Measurements from ENCODE around the gene PSMD13.
"Not testable (repeated sequence)": the region's sequence is repeated elsewhere in the genome, so short reads cannot be mapped to it uniquely, and the experiment has no call there.

Gene PSMD13

DNA sequence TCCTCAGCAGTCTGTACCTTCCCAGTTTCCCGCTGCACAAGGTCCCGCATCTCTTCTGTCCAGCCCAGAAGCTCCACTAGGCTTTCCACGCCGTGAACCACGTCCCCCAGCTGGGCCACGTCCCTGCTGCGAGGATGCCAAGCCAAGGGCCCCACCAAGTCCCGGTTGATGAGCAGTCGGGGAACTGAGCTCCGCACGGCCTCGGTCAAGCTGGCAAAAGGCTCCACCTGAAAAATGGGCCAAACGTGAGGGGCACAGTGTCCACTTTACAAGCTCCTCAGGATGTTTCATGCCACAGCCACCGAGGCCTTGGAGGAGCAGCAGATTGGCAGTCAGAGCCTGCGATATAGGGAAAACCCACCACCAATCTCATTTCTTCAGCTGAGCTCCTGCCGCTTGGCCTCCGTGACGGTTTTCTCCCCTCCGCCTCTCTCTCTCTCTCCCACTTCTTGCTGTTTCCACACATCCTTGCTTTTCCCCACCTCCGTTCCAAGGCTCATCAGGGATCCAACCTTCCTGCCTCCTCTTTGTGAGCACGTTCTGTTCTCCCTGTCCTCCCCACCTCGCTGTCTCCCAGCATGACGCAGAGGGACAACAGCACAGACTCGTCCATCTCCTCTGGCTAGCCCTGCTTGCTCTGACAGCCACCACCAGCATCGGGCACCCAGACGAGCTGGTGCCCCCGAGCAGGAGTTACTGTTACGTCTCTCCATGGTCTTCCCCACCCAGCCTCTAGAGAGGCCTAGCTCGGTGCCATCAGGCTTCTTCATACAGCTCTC lies 17.8 kb upstream of the PSMD13 start:
- TF ChIP-seq CTCF (conservative IDR thresholded peaks at IDR 0.05): no peak
- no peak overlapping the region for H3K27ac ChIP-seq

GRCh38 chr11:220641-221215 lies 16.0 kb upstream of the PSMD13 start:
- H3K27ac ChIP-seq: not testable (repeated sequence)

GRCh38 chr11:221539-221938 lies 15.2 kb upstream of the PSMD13 start:
- no peak overlapping the region for H3K27ac ChIP-seq

GRCh38 chr11:221998-222789 lies 14.6 kb upstream of the PSMD13 start:
- H3K27ac ChIP-seq: no peak overlapping the region
- TF ChIP-seq CTCF (conservative IDR thresholded peaks at IDR 0.05): no peak

More at GRCh38 chr11:221539-221938, 15.2 kb upstream of the PSMD13 start:
- no peak for TF ChIP-seq CTCF (conservative IDR thresholded peaks at IDR 0.05)

DNA sequence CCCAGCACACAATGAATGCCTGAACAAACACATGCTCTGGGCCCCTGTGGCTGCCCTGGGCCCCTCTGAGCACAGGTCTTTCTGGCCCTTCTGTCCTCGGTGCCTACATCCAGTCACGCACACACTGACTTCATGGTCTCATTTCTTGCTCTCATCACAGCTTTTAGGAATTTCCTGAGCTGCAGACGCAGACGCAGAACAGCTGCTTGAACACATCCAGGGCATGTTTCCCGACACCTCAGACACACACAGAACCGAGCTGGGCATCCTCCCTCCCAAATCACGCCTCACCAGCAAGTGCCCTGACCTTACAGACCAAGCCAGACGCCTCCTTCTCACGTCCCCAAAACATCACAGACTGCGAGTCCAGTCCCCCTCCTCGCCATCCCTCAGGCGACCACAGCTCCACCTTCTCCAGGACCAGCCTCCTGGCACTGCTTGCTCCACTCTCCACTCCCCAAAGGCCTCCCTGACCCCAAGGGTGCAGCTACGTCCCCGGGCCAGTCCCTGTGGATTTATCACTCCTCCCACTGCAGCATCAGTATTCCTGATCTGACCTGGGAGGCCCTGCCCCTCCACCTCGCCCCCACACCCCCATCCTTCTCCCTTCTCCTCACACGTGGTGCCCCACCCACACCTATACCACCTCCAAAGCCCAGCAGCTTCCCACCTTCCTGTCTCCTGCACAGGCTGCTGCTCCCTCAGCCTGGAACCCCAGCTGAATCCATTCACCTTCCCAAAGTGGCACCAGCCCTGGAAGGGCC lies 13.6 kb upstream of the PSMD13 start:
- TF ChIP-seq CTCF (conservative IDR thresholded peaks at IDR 0.05): no peak
- H3K27ac ChIP-seq: no peak overlapping the region

- no peak for TF ChIP-seq CTCF (conservative IDR thresholded peaks at IDR 0.05)
- H3K27ac ChIP-seq: no peak overlapping the region
Observed at GRCh38 chr11:223884-224283, 12.9 kb upstream of the PSMD13 start.

DNA sequence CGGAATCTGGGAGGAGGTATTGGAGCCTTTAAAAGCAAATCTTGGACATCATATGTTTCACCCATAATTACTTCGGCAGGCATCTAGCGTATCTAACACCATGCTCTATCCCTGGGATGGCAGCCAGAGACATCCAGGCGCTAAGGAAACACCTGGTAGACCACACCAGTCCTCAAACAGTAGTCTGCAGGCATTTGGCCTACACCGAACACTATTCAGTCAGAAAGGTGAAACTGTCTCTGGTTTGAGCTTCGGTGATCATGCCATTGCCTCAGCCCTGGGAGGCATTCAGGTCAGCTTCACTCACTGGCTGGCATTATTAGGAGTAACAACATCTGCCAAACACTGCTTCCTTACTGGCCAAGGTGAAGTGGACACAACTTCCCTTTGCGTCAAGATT lies 12.4 kb upstream of the PSMD13 start:
- TF ChIP-seq CTCF (conservative IDR thresholded peaks at IDR 0.05): no peak
- no peak overlapping the region for H3K27ac ChIP-seq

Data from VCaP (cell line).